HuH-7.5 (cell line): Measurements from ENCODE around the gene MYO1H.
A peak's percentile ranks its signal among the peaks of the same experiment; 100 is the strongest.
"Not testable (repeated sequence)": the region's sequence is repeated elsewhere in the genome, so short reads cannot be mapped to it uniquely, and the experiment has no call there.

Experiments used
- DNase-seq: peaks from one replicate; pipeline ENCODE4 v3.0.0; 2011; ENCODE audit warnings: low spot score

MYO1H gene

GRCh38 chr12:109473526-109474270, 126.0 kb downstream of the MYO1H start:
- DNase-seq: not testable (repeated sequence)

GRCh38 chr12:109475121-109475520, 127.4 kb downstream of the MYO1H start:
- DNase-seq: no peak

DNA sequence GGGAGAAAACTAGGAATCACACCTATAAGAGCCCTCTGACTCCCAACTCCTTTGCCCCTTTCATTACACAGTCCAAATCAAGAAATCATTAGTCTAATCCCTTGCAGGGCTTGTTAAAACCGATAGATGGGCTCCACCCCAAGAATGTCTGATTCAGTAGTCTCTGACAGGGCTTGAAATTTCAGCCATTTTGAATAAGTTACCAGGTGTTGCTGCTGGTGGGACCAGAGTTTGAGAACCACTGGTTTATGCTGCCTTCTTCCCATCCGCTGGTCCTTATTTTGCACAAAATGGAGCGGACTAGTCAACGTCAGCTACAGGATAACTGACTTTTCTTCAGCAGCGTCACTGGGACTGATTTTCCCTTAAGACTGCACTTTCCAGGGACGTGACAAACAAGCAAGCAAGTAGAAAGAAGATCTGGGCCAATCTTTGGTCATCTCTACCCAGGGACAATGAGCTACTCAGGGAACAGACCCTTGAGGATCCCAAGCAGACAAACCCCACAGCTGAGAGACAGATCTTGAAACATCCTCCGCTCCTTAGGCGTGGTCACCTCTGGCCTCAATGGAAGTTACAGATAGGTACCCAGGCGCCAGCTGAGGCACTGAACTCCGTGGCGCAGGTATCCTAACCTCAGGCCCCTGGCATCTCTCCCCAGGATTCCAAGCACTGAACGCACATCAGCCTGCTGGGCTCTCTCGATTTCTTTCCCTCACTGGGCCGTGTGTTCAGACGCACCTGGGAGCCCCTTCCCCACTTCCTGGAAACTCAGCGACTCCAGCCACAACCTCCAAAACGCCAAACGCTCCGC, 128.5 kb downstream of the MYO1H start:
- no peak for DNase-seq

DNA sequence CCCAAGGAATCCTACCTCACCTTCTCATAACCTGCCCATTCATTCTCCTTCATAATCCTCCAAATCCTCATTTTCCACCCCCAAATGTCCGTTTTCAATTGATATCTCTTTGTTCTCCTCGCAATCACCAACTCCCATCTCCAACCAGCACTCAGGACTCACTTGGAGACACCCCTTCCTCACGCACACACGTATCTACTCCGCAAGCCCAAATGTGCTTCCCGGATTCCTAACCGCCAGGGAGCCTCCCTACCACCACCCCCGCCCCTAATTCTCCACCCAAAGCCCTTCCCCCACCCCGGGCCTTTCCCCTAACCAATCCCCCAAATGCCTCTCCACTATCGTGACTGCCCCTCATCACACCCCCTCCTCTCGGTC, 129.1 kb downstream of the MYO1H start:
- DNase-seq: no peak

DNA sequence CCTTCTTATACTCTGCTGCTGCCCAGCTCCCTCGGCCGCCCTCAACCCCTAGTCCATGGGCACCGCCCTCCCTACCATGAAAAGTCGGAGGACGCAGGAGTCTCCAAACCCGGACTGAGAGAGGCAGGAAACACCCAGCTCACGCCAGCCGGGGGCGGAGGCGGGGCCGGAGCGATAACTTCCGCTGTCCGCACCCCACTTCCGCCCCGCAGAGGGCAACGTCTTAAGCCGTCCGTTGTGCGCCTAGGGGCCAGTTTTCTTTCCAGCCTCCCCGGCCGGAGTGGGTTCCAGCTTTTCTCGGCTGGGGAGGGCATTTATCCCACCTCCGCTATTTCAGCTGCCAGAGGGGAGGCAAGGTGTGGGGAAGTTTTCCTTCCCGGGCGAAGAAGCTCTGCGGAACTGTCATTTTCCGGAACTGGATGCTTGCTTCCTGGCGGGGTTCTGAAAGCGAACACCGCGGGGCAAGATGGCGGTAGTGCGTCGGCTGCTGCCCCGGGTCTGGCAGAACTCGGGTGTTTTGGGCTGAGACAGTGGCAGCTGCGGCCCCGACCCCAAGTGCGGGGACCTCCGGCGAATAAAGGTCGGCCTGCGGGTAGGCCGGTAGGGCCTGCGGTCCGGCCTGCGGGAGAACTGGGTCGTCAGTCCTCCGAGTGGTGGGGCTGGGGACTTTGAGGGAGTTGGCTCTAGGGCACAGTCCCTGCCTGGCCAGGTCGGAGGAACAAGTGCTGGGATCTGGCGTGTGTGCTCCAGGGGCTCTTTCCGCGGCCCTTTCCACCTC, 129.7 kb downstream of the MYO1H start, which contains the start of the genes KCTD10 and UBE3B:
Gene KCTD10, minus strand, starts transcription at position 116 of the 778 bp plus-strand sequence. Its CDS starts 38 bp downstream, at position 78.
Gene UBE3B, plus strand, starts transcription at position 450 of the 778 bp plus-strand sequence. CDS start 5,918 bp downstream, outside the sequence.
- peak; percentile 86 for DNase-seq

GRCh38 chr12:109477963-109478315, 130.2 kb downstream of the MYO1H start:
- DNase-seq: no peak

DNA sequence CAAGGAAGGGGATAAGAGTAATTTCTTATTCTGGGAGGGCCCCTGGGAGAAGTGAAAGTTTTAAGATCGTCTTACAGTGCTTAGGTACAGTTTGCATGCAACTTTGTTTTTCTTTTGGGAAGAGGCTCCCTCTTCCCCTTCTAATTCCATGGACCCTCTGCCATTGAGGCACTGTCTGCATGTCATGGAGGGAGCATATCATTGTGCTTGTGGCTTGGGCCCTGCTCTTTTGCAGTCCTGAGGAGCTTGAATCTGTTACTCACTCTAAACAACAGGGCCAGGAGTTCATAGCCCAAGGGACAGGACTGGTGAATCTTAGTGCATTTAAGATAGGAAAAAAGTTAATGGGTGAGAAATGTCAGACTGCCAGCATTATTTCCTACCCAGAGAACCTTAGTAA, 132.1 kb downstream of the MYO1H start:
- no peak for DNase-seq

DNA sequence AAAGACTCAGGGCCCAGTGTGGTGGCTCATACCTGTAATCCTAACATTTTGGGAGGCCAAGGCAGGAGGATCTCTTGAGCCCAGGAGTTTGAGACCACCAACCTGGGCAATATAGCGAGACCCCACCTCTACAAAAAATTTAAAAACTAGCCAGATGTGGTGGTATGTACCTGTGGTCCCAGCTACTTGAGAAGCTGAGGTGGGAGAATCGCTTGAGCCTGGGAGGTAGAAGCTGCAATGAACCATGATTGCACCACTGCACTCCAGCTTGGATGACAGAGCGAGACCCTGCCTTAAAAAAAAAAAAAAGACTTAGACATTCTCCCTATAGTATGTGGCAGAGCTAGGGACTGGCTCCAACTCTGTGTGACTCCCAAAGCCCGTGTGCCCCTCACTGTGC, 132.7 kb downstream of the MYO1H start:
- no peak for DNase-seq

- no peak for DNase-seq
Observed at GRCh38 chr12:109481863-109482262, 134.2 kb downstream of the MYO1H start.

DNA sequence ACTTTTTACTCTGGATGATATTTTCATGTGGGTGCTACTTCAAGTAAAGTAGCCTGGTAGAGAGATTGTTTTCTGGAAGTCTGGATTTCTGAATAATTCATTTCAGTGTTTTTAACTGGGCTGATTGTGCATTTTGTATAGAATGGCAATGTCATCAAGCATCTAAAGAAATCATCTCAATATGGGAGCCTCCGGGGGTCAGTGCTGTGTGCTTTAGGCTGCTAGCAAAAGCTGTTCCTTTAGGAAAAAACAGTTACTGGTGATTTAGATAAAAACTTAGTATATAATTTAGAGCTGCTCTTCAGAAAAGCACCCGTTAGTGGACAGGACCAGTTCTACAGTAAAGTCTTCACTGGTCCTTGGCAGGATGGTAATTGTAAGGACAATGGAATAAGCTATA, 134.8 kb downstream of the MYO1H start:
- DNase-seq: no peak

DNA sequence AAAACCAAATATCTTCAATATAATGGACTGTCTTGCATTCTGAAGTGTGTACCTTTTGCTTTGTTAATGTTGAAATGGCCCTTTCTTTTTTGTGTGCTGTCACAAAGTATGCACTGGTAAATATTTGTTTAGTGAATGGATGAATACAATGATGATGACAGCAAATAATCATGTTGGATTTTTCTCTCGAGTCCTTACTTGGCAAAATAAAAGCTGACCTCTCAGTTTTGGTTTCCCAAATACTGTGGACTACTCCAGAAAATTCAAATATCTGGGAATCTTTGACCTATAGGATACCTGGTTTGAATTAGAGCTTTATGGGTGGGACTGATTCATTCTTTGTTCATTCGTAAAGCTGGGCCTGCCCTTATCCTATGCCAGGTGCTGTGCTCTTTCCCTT, 135.2 kb downstream of the MYO1H start:
- DNase-seq: no peak

- DNase-seq: no peak
Observed at GRCh38 chr12:109483346-109483745, 135.6 kb downstream of the MYO1H start.

- no peak for DNase-seq
Observed at GRCh38 chr12:109485201-109485600, 137.5 kb downstream of the MYO1H start.

DNA sequence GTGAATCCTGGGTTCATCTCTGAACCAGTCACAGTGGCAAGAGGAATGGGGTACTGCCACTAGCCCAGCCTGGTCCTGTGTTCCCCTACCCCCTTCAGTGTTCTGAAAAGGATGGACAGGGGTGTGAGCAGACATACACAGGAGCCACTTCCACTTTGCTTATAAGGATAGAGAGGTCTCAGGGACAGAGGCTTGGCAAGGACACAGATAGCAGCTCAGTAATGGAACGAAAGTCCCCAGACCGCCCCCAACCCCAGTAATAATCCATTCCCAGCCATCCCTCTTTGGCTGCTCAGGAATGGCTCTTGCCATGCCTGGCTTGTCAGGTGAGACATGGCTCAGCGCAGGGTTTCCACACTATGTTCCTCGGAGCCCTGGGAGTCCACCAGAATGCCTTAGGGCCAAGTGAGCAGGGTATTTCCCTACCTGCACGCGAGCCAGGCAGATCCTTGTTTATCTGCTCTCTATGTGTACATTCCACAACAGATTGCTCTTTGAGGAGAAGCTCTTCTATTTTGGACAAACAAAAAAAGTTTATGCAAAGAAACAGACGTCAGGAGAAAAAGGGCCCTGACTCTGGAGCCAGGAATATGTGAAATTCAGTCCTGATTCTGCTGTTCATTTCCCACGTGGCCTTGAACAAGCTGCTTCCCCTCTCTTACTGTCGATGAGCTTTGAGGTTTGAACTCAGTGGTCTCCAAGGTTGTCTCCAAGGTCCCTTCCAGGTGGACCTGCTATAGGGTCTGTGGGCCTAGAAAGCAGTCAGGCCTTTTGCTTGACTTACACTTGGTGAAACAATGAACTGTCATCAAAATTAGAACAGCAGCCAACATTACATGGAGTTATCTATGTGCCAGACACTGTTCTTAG, 139.7 kb downstream of the MYO1H start:
- no peak for DNase-seq

- DNase-seq: no peak
Observed at GRCh38 chr12:109488051-109488665, 140.5 kb downstream of the MYO1H start.

DNA sequence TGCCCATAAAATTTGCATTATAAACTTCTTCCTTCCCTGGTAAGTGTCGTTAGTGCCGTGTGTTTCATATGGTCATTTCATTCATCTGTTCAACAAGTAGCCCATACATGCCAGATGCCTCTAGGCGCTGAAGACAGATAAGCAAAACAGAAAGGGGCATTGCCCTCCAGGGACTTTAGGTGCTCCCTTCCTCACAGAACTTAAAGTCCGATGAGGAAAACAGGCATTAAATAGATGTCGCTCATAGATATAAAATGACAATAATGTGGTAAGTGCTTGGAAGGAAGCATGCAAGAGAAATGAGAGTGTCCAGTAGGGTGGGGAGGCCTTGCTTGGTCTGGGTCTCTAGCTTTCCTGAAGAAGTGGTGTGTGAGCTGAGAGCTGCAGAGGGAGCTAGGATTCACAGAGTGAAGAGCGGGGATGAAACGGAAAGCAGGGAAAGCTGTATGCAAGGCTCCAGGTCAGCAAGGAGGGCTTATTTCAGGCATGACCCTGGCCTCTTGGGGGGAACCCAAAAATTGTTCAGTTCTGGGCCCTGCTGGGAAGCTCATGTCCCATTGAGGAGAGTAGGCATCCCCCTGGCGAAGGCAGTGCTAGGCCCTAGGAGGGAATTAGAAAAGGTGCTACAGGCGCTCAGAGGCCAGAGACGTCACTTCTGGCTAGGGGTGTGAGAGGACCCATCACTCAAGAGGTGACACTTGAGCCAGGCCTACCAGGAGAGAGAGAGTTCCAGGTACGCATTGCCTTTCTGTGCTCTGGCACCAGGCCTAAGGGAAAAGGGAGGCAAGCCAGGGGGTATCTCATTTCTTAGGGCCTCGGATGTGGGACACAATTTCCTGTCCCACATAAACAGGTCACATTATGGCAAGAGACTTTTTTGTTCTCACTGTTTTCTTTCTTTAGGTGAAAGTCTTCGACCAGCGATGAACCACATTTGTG, 141.6 kb downstream of the MYO1H start:
- DNase-seq: no peak

DNA sequence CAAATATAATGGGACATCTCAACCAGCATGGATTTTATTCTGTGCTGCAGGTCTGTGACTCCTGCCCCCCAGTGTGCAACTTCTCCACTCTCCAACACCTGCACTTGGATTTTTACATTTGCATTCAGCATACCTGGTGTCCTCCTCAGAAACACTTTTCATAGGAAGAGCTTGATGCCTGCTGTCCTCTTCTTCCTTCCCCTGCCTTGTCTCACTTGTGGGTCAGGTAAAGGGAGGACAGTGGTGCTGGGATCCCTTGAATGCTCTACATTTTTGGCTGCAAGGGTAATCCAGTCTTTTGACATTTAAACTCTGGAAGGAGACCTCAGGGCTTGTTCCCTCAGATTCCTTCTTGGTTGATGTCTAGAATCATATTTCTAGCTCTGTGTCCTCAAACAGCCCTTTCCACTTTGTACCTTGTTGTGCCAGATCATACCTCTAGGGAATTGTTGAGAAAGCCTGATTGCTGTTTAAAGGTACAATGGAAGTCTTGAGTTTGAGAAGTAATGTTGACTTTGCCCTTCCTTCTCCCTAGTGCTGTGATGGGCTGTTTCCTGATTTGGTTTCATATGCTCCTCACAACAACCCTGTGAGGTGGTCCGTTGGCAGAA, 142.4 kb downstream of the MYO1H start:
- DNase-seq: no peak

DNA sequence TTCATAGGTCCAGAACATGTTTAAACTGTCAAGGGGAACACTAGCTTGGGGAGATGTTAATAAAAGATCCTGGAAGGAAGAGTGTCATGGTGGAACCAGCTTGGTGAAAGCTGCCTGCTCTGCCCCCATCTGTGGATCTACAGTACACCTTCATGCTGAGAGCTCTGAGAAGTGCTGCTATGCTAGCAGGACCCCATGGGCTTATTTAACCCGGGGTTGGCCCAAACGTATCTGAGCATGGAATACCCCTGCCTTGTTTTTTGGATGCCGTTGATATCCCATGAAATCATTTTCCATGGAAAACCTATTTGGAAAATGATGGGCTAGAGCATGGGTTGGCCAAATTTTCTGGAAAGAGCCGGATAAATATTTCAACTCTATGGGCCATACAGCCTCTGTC, 144.0 kb downstream of the MYO1H start:
- DNase-seq: no peak

DNA sequence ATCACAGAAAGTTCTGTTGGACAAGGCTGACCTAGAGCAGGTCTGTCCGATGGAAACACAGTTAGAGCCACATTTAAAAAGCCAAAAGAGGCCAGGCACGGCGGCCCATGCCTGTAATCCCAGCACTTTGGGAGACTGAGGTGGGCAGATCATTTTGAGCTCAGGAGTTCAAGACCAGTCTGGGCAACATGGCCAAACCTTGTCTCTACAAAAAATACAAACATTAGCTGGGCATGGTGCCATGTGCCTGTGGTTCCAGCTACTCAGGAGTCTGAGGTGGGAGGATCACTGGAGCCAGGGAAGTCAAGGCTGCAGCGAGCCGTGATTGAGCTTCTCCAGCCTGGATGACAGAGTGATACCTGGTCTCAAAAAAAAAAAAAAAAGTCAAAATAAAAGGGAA, 144.7 kb downstream of the MYO1H start:
- no peak for DNase-seq

DNA sequence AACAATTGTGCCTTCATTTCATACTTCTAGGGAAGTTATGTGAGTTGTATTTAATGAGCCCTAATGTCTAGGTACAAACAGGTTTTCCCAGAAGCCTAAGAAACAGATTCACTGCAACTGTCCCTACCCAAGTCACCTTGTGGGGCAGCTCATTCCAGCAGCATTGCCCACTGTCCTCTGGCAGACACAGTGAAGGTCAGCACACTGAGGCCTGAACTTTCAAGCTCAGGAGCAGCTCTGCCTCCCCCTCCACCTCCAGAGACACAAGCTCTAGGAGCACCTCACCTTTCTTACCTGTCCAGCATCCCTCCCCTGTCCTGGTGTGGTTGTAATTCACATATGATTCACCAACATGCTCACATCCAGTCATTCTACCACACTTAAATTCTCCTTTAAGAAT, 145.4 kb downstream of the MYO1H start:
- DNase-seq: no peak
